Measurements from ENCODE around the gene NT5DC2. TPM values are rescaled to one million over a fixed set of nuclear protein-coding genes. Genes with fewer than 3 reads are reported as not detected.

Gene NT5DC2
- total RNA-seq, 2 donors from 2014 or later, result 288 to 341 TPM

GRCh38 chr3:52537726-52538421, 4.2 kb upstream of the NT5DC2 start:
- H3K4me3 ChIP-seq (ENCODE audit: low read length), result peak overlapping the region; percentile 84
- Mint-ChIP-seq H3K4me3 (peak overlapping the region; percentile 99), H3K27me3 (ENCODE audit: insufficient read depth) (no peaks in the 10 kb centered on the region), H3K36me3 (ENCODE audit: low read depth) (peaks cover 26% of the 10 kb centered on the region), H3K27ac (peak overlapping the region; percentile 99), H3K4me1 (peaks cover 24% of the 10 kb centered on the region), H3K9me3 (no peaks in the 10 kb centered on the region)
- no peaks in the 10 kb centered on the region for H3K9me3 ChIP-seq (ENCODE audit: control insufficient read depth, low read length)
- H3K27me3 ChIP-seq (ENCODE audit: control insufficient read depth, insufficient read depth, low read length, poor library complexity, severe bottlenecking), result no peaks in the 10 kb centered on the region
- peaks cover 29% of the 10 kb centered on the region for H3K36me3 ChIP-seq (ENCODE audit: control insufficient read depth, insufficient read depth, low read length)
- no peak overlapping the region for H3K27ac ChIP-seq (ENCODE audit: low read depth, low read length)
- no peaks in the 10 kb centered on the region for H3K4me1 ChIP-seq (ENCODE audit: control insufficient read depth, insufficient read depth, low read length)
- H3K9ac ChIP-seq (ENCODE audit: extremely low read depth, low read length, poor library complexity, severe bottlenecking), result peak overlapping the region; percentile 89
- no peak for DNase-seq
- 88 to 90% methylated on average over 4 to 7 of the region's 7 CpGs for whole genome bisulfite sequencing, 2 experiments (ENCODE audit: insufficient coverage in 1 of 2, insufficient read length in 1 of 2)
- no peak for TF ChIP-seq CTCF (conservative IDR thresholded peaks at IDR 0.05)

GRCh38 chr3:52537165-52537620, 3.5 kb upstream of the NT5DC2 start:
- Mint-ChIP-seq H3K4me1 (peaks cover 24% of the 10 kb centered on the region), H3K4me3 (peak overlapping the region; percentile 99), H3K36me3 (ENCODE audit: low read depth) (peaks cover 26% of the 10 kb centered on the region), H3K27ac (peak overlapping the region; percentile 99), H3K9me3 (no peaks in the 10 kb centered on the region), H3K27me3 (ENCODE audit: insufficient read depth) (no peaks in the 10 kb centered on the region)
- peaks cover under 1% of the 10 kb centered on the region for H3K4me1 ChIP-seq (ENCODE audit: control insufficient read depth, insufficient read depth, low read length)
- no peaks in the 10 kb centered on the region for H3K9me3 ChIP-seq (ENCODE audit: control insufficient read depth, low read length)
- no peak overlapping the region for H3K27ac ChIP-seq (ENCODE audit: low read depth, low read length)
- H3K4me3 ChIP-seq (ENCODE audit: low read length), result peak overlapping the region; percentile 84
- H3K9ac ChIP-seq (ENCODE audit: extremely low read depth, low read length, poor library complexity, severe bottlenecking), result peak overlapping the region; percentile 89
- no peaks in the 10 kb centered on the region for H3K27me3 ChIP-seq (ENCODE audit: control insufficient read depth, insufficient read depth, low read length, poor library complexity, severe bottlenecking)
- peaks cover 30% of the 10 kb centered on the region for H3K36me3 ChIP-seq (ENCODE audit: control insufficient read depth, insufficient read depth, low read length)
- WGBS, 2 experiments (ENCODE audit: insufficient coverage in 1 of 2, insufficient read length in 1 of 2), result 15 to 20% methylated on average over 3 to 6 of the region's 6 CpGs
- DNase-seq, result no peak
- TF ChIP-seq CTCF (conservative IDR thresholded peaks at IDR 0.05), result peak; percentile 5

- Mint-ChIP-seq H3K27me3 (ENCODE audit: insufficient read depth) (no peaks in the 10 kb centered on the region), H3K4me3 (peak within 1 kb of the TSS; percentile 99), H3K4me1 (peaks cover 24% of the 10 kb centered on the region), H3K36me3 (ENCODE audit: low read depth) (peaks cover 21% of the 10 kb centered on the region), H3K9me3 (no peaks in the 10 kb centered on the region), H3K27ac (peak within 1 kb of the TSS; percentile 99)
- Histone ChIP-seq H3K4me3 (ENCODE audit: low read length) (peak within 1 kb of the TSS; percentile 84), H3K36me3 (ENCODE audit: control insufficient read depth, insufficient read depth, low read length) (peaks cover 32% of the 10 kb centered on the region), H3K9me3 (ENCODE audit: control insufficient read depth, low read length) (no peaks in the 10 kb centered on the region), H3K9ac (ENCODE audit: extremely low read depth, low read length, poor library complexity, severe bottlenecking) (peak within 1 kb of the TSS; percentile 89), H3K27me3 (ENCODE audit: control insufficient read depth, insufficient read depth, low read length, poor library complexity, severe bottlenecking) (no peaks in the 10 kb centered on the region), H3K4me1 (ENCODE audit: control insufficient read depth, insufficient read depth, low read length) (peaks cover 5% of the 10 kb centered on the region), H3K27ac (ENCODE audit: low read depth, low read length) (peak within 1 kb of the TSS; percentile 64)
- no peak for TF ChIP-seq CTCF (conservative IDR thresholded peaks at IDR 0.05)
- peak; percentile 99 for DNase-seq
- WGBS, 2 experiments (ENCODE audit: insufficient coverage in 1 of 2, insufficient read length in 1 of 2), result 0 to 1% methylated on average over 31 to 65 of the region's 65 CpGs
Observed at GRCh38 chr3:52536369-52537164, 2.9 kb upstream of the NT5DC2 start, which contains the start of gene UQCC5. TSS of gene UQCC5 (plus strand) at chr3:52536605. CDS start at chr3:52536756, 151 bp downstream.

Measured in endodermal cell (in vitro differentiated cells).